ENCODE measurements around the gene SCYGR5.
"Not testable (repeated sequence)": the region's sequence is repeated elsewhere in the genome, so short reads cannot be mapped to it uniquely, and the experiment has no call there.

SCYGR5 gene

GRCh38 chr2:227666631-227667170, at the start of gene SCYGR5:
TSS of gene SCYGR5 (plus strand) at chr2:227666804. CDS start at chr2:227666804, 0 bp downstream.
- H3K27me3 ChIP-seq (ENCODE audit: control insufficient read depth, insufficient read depth, low read length); H3K4me3 ChIP-seq (ENCODE audit: low read depth, low read length); H3K36me3 ChIP-seq (ENCODE audit: control insufficient read depth, insufficient read depth, low read length); H3K9me3 ChIP-seq (ENCODE audit: control insufficient read depth, insufficient read depth, low read depth, low read length); H3K9ac ChIP-seq (ENCODE audit: low read length); H3K27ac ChIP-seq (ENCODE audit: low read depth, low read length): not testable (repeated sequence)
- peaks cover 11% of the 10 kb centered on the region for H3K4me1 ChIP-seq (ENCODE audit: control insufficient read depth, insufficient read depth, low read length)

- no peaks in the 10 kb centered on the region for H3K36me3 ChIP-seq (ENCODE audit: control insufficient read depth, insufficient read depth, low read length)
- H3K4me1 ChIP-seq (ENCODE audit: control insufficient read depth, insufficient read depth, low read length): peaks cover 24% of the 10 kb centered on the region
- H3K27me3 ChIP-seq (ENCODE audit: control insufficient read depth, insufficient read depth, low read length): peaks cover 22% of the 10 kb centered on the region; the same call in 1 of the 2 replicates
- no peak within 1 kb of the TSS for H3K9ac ChIP-seq (ENCODE audit: low read length)
- no peak within 1 kb of the TSS for H3K4me3 ChIP-seq (ENCODE audit: low read depth, low read length)
- H3K27ac ChIP-seq (ENCODE audit: low read depth, low read length): no peak within 1 kb of the TSS
- no peaks in the 10 kb centered on the region; the same call in 1 of the 2 replicates for H3K9me3 ChIP-seq (ENCODE audit: control insufficient read depth, insufficient read depth, low read depth, low read length)
Measured at GRCh38 chr2:227617316-227618230, 49.0 kb upstream of the SCYGR5 start, which contains the start of gene SCYGR4. TSS of gene SCYGR4 (plus strand) at chr2:227617498. CDS start at chr2:227617498, 0 bp downstream.

- Histone ChIP-seq H3K36me3 (ENCODE audit: control insufficient read depth, insufficient read depth, low read length) (no peaks in the 10 kb centered on the region), H3K9me3 (ENCODE audit: control insufficient read depth, insufficient read depth, low read depth, low read length) (peaks cover 3% of the 10 kb centered on the region; the same call in 1 of the 2 replicates), H3K27ac (ENCODE audit: low read depth, low read length) (no peak overlapping the region), H3K9ac (ENCODE audit: low read length) (no peak overlapping the region), H3K4me3 (ENCODE audit: low read depth, low read length) (no peak overlapping the region), H3K4me1 (ENCODE audit: control insufficient read depth, insufficient read depth, low read length) (peaks cover 6% of the 10 kb centered on the region; the same call in 1 of the 2 replicates), H3K27me3 (ENCODE audit: control insufficient read depth, insufficient read depth, low read length) (no peaks in the 10 kb centered on the region)
Measured at GRCh38 chr2:227623226-227623625, 43.4 kb upstream of the SCYGR5 start.

- Histone ChIP-seq H3K9me3 (ENCODE audit: control insufficient read depth, insufficient read depth, low read depth, low read length) (peaks cover 3% of the 10 kb centered on the region; the same call in 1 of the 2 replicates), H3K4me3 (ENCODE audit: low read depth, low read length) (no peak overlapping the region), H3K9ac (ENCODE audit: low read length) (no peak overlapping the region), H3K27me3 (ENCODE audit: control insufficient read depth, insufficient read depth, low read length) (no peaks in the 10 kb centered on the region), H3K36me3 (ENCODE audit: control insufficient read depth, insufficient read depth, low read length) (no peaks in the 10 kb centered on the region), H3K4me1 (ENCODE audit: control insufficient read depth, insufficient read depth, low read length) (no peaks in the 10 kb centered on the region), H3K27ac (ENCODE audit: low read depth, low read length) (no peak overlapping the region)
Measured at GRCh38 chr2:227625420-227625819, 41.2 kb upstream of the SCYGR5 start.

- no peaks in the 10 kb centered on the region for H3K4me1 ChIP-seq (ENCODE audit: control insufficient read depth, insufficient read depth, low read length)
- no peaks in the 10 kb centered on the region for H3K27me3 ChIP-seq (ENCODE audit: control insufficient read depth, insufficient read depth, low read length)
- H3K27ac ChIP-seq (ENCODE audit: low read depth, low read length): no peak overlapping the region
- peaks cover 3% of the 10 kb centered on the region; the same call in 1 of the 2 replicates for H3K9me3 ChIP-seq (ENCODE audit: control insufficient read depth, insufficient read depth, low read depth, low read length)
- H3K4me3 ChIP-seq (ENCODE audit: low read depth, low read length): no peak overlapping the region
- H3K9ac ChIP-seq (ENCODE audit: low read length): no peak overlapping the region
- no peaks in the 10 kb centered on the region for H3K36me3 ChIP-seq (ENCODE audit: control insufficient read depth, insufficient read depth, low read length)
Measured at GRCh38 chr2:227626580-227627151, 39.9 kb upstream of the SCYGR5 start.

- H3K9me3 ChIP-seq (ENCODE audit: control insufficient read depth, insufficient read depth, low read depth, low read length): 0 out of 2 replicates have a peak, but pooled peaks cover 1% of the 10 kb centered on the region
- no peak overlapping the region for H3K9ac ChIP-seq (ENCODE audit: low read length)
- H3K4me1 ChIP-seq (ENCODE audit: control insufficient read depth, insufficient read depth, low read length): no peaks in the 10 kb centered on the region
Measured at GRCh38 chr2:227627769-227628168, 38.8 kb upstream of the SCYGR5 start.

GRCh38 chr2:227629435-227629834, 37.2 kb upstream of the SCYGR5 start:
- H3K27ac ChIP-seq (ENCODE audit: low read depth, low read length): no peak overlapping the region
- H3K4me3 ChIP-seq (ENCODE audit: low read depth, low read length): no peak overlapping the region
- H3K9ac ChIP-seq (ENCODE audit: low read length): no peak overlapping the region

More at GRCh38 chr2:227627769-227628168, 38.8 kb upstream of the SCYGR5 start:
- no peak overlapping the region for H3K4me3 ChIP-seq (ENCODE audit: low read depth, low read length)
- no peaks in the 10 kb centered on the region for H3K27me3 ChIP-seq (ENCODE audit: control insufficient read depth, insufficient read depth, low read length)
- no peak overlapping the region for H3K27ac ChIP-seq (ENCODE audit: low read depth, low read length)
- no peaks in the 10 kb centered on the region for H3K36me3 ChIP-seq (ENCODE audit: control insufficient read depth, insufficient read depth, low read length)

GRCh38 chr2:227630322-227630721, 36.3 kb upstream of the SCYGR5 start:
- Histone ChIP-seq H3K36me3 (ENCODE audit: control insufficient read depth, insufficient read depth, low read length) (no peaks in the 10 kb centered on the region), H3K27ac (ENCODE audit: low read depth, low read length) (no peak overlapping the region), H3K27me3 (ENCODE audit: control insufficient read depth, insufficient read depth, low read length) (no peaks in the 10 kb centered on the region), H3K4me1 (ENCODE audit: control insufficient read depth, insufficient read depth, low read length) (no peaks in the 10 kb centered on the region), H3K9me3 (ENCODE audit: control insufficient read depth, insufficient read depth, low read depth, low read length) (no peaks in the 10 kb centered on the region), H3K9ac (ENCODE audit: low read length) (no peak overlapping the region), H3K4me3 (ENCODE audit: low read depth, low read length) (no peak overlapping the region)

More at GRCh38 chr2:227629435-227629834, 37.2 kb upstream of the SCYGR5 start:
- Histone ChIP-seq H3K4me1 (ENCODE audit: control insufficient read depth, insufficient read depth, low read length) (no peaks in the 10 kb centered on the region), H3K9me3 (ENCODE audit: control insufficient read depth, insufficient read depth, low read depth, low read length) (no peaks in the 10 kb centered on the region), H3K36me3 (ENCODE audit: control insufficient read depth, insufficient read depth, low read length) (no peaks in the 10 kb centered on the region), H3K27me3 (ENCODE audit: control insufficient read depth, insufficient read depth, low read length) (no peaks in the 10 kb centered on the region)

- Histone ChIP-seq H3K36me3 (ENCODE audit: control insufficient read depth, insufficient read depth, low read length) (no peaks in the 10 kb centered on the region), H3K27me3 (ENCODE audit: control insufficient read depth, insufficient read depth, low read length) (no peaks in the 10 kb centered on the region), H3K9me3 (ENCODE audit: control insufficient read depth, insufficient read depth, low read depth, low read length) (no peaks in the 10 kb centered on the region), H3K9ac (ENCODE audit: low read length) (no peak overlapping the region), H3K4me1 (ENCODE audit: control insufficient read depth, insufficient read depth, low read length) (no peaks in the 10 kb centered on the region), H3K4me3 (ENCODE audit: low read depth, low read length) (no peak overlapping the region), H3K27ac (ENCODE audit: low read depth, low read length) (no peak overlapping the region)
Measured at GRCh38 chr2:227632827-227633226, 33.8 kb upstream of the SCYGR5 start.

GRCh38 chr2:227634201-227634600, 32.4 kb upstream of the SCYGR5 start:
- Histone ChIP-seq H3K36me3 (ENCODE audit: control insufficient read depth, insufficient read depth, low read length) (no peaks in the 10 kb centered on the region), H3K9ac (ENCODE audit: low read length) (no peak overlapping the region), H3K4me1 (ENCODE audit: control insufficient read depth, insufficient read depth, low read length) (no peaks in the 10 kb centered on the region), H3K4me3 (ENCODE audit: low read depth, low read length) (no peak overlapping the region), H3K27ac (ENCODE audit: low read depth, low read length) (no peak overlapping the region), H3K9me3 (ENCODE audit: control insufficient read depth, insufficient read depth, low read depth, low read length) (no peaks in the 10 kb centered on the region), H3K27me3 (ENCODE audit: control insufficient read depth, insufficient read depth, low read length) (no peaks in the 10 kb centered on the region)

- Histone ChIP-seq H3K27me3 (ENCODE audit: control insufficient read depth, insufficient read depth, low read length) (no peaks in the 10 kb centered on the region), H3K9me3 (ENCODE audit: control insufficient read depth, insufficient read depth, low read depth, low read length) (no peaks in the 10 kb centered on the region), H3K4me1 (ENCODE audit: control insufficient read depth, insufficient read depth, low read length) (peaks cover 8% of the 10 kb centered on the region; the same call in 1 of the 2 replicates), H3K36me3 (ENCODE audit: control insufficient read depth, insufficient read depth, low read length) (no peaks in the 10 kb centered on the region), H3K27ac (ENCODE audit: low read depth, low read length) (no peak overlapping the region), H3K4me3 (ENCODE audit: low read depth, low read length) (no peak overlapping the region), H3K9ac (ENCODE audit: low read length) (no peak overlapping the region)
Measured at GRCh38 chr2:227642656-227643055, 23.9 kb upstream of the SCYGR5 start.

Measured in HUES6 (cell line).